Hematopoietic multipotent progenitor cell (in vitro differentiated cells): ENCODE data around the gene OTUD4. TPM values are rescaled to one million over a fixed set of nuclear protein-coding genes. Genes with fewer than 3 reads are reported as not detected.

ENCODE experiments used
- small RNA-seq: library from RNA; depleted of rRNA; stranded (forward); fragments of <200 nt; gene quantifications from one replicate; pipeline ENCODE3, GENCODE V24; 2012
- total RNA-seq: library from RNA; depleted of rRNA; stranded (reverse); fragments of >200 nt; gene quantifications from one replicate; pipeline ENCODE4 v1.2.3, GENCODE V29; 2012

Gene OTUD4
- total RNA-seq, 1 donor = 19.9 TPM

Small RNAs within 50 kb of the gene (small RNA-seq; reads per million reads assigned to genes)
- not detected for gene RF00019

Other genes starting within 250 kb of the OTUD4 start
- gene ANAPC10, start 82.4 kb downstream of the OTUD4 start, total RNA-seq = 19.1 TPM
- 62.2 TPM for gene ABCE1, start 82.3 kb downstream of the OTUD4 start, total RNA-seq